HepG2 (cell line): ENCODE results near the gene KRT6C. TPM values are rescaled to one million over a fixed set of nuclear protein-coding genes. Genes with fewer than 3 reads are reported as not detected.

Experiments used
- ATAC-seq: fragments of 200-7000 bp; cut with Tn5 transposase; 3 replicates; pipeline ENCODE4 v1.9.1; 2020; ENCODE audit warnings: mild to moderate bottlenecking, moderate library complexity
- BruUV-seq: library from RNA; stranded (reverse); fragments of 400-500 nt; replicated peaks from 2 replicates; lab custom pipeline; 2021; lab: Mats Ljungman, UMichigan
- CTCF ChIA-PET: fragments of 300-600 bp; formaldehyde crosslinking; extraction: SDS; loops from one replicate; lab custom pipeline; 2021; ENCODE audit warnings: low total read pairs, inconsistent platforms, low intra/inter-chr PET ratio; lab: Yijun Ruan, JAX
- POLR2A ChIA-PET: fragments of 350-600 bp; sonication (Branson Sonifier 250); formaldehyde crosslinking; loops from one replicate; lab custom pipeline; 2020; ENCODE audit warnings: antibody characterized with exemption, inconsistent platforms; lab: Yijun Ruan, JAX
- DNase-seq: peaks from one replicate; pipeline ENCODE4 v3.0.0-alpha.2; 2015; ENCODE audit warnings: low spot score
- FAIRE-seq: peaks from 3 replicates; lab custom pipeline; 2011; peaks lifted over from hg19 to GRCh38; lab: Jason Lieb, UNC
- H2AFZ ChIP-seq: one replicate; pipeline ENCODE4 v1.6.1; 2011; ENCODE audit warnings: low read length, inconsistent platforms
- H3K27ac ChIP-seq: fragments of 300-600 bp; 3 replicates; pipeline ENCODE4 v1.8.0; 2011; ENCODE audit warnings: mixed run types, mild to moderate bottlenecking, mixed read lengths, low read length, inconsistent platforms; ENCODE audit not compliant: insufficient read depth; ENCODE audit errors: extremely low read length
- H3K27me3 ChIP-seq, 2 experiments: fragments of 200-600 bp in 1 of 2; 2 replicates in 1 of 2; 3 replicates in 1 of 2; pipeline versions ENCODE4 v1.6.0 to v1.8.0; 2011; ENCODE audit warnings: low read length in 2 of 2, mild to moderate bottlenecking in 2 of 2, moderate library complexity in 2 of 2, inconsistent platforms in 1 of 2; ENCODE audit not compliant: insufficient read depth in 2 of 2, control insufficient read depth in 1 of 2
- H3K36me3 ChIP-seq, 2 experiments: fragments of 200-600 bp in 1 of 2; replicated peaks in 1 of 2; 2 replicates in 1 of 2; 3 replicates in 1 of 2; pipeline versions ENCODE4 v1.5.1 to v1.8.0; 2011; ENCODE audit warnings: low read length in 2 of 2, inconsistent platforms in 1 of 2; ENCODE audit not compliant: insufficient read depth in 2 of 2, control insufficient read depth in 1 of 2
- H3K4me1 ChIP-seq: 2 replicates; pipeline ENCODE4 v1.5.1; 2012; ENCODE audit warnings: low read length, inconsistent platforms; ENCODE audit not compliant: insufficient read depth
- H3K4me2 ChIP-seq: 2 replicates; pipeline ENCODE4 v1.6.0; 2011; ENCODE audit warnings: low read depth, low read length, inconsistent platforms
- H3K4me3 ChIP-seq, 3 experiments: fragments of 200-600 bp in 1 of 3; sonication (generic), shearing (Covaris generic) in 1 of 3; replicated peaks in 1 of 3; 2 replicates each; pipeline ENCODE4 v1.5.1; 2011 to 2016; ENCODE audit warnings: low read length in 3 of 3, inconsistent platforms in 2 of 3, low read depth in 2 of 3, mild to moderate bottlenecking in 2 of 3, control low read depth in 1 of 3, mixed read lengths in 1 of 3; ENCODE audit not compliant: insufficient read depth in 1 of 3
- H3K79me2 ChIP-seq: one replicate; pipeline ENCODE4 v1.6.1; 2011; ENCODE audit warnings: low read length, inconsistent platforms; ENCODE audit not compliant: insufficient read depth
- H3K9ac ChIP-seq: 2 replicates; pipeline ENCODE4 v1.6.0; 2011; ENCODE audit warnings: mild to moderate bottlenecking, low read depth, low read length, inconsistent platforms; ENCODE audit not compliant: insufficient read depth
- H3K9me3 ChIP-seq: 2 replicates; pipeline ENCODE4 v1.5.1; 2012; ENCODE audit warnings: mild to moderate bottlenecking, low read length
- H4K20me1 ChIP-seq: 2 replicates; pipeline ENCODE4 v1.6.0; 2011; ENCODE audit warnings: inconsistent platforms, mild to moderate bottlenecking, low read length, moderate library complexity; ENCODE audit not compliant: insufficient read depth
- AFF4 ChIP-seq: sonication (generic); formaldehyde crosslinking; IDR thresholded peaks from 2 replicates; pipeline ENCODE4 v1.4.0; 2020; ENCODE audit warnings: missing genetic modification reagents
- FIP1L1 ChIP-seq: fragments of 200-400 bp; formaldehyde crosslinking; IDR thresholded peaks from 2 replicates; pipeline ENCODE4 v1.6.1; 2018; ENCODE audit warnings: low read depth, mild to moderate bottlenecking, low read length, moderate library complexity, borderline replicate concordance; ENCODE audit not compliant: insufficient read depth
- NR2F6 ChIP-seq, 2 experiments: IDR thresholded peaks; 2 replicates each; pipeline ENCODE4 v1.6.1; 2016; ENCODE audit warnings: antibody characterized with exemption in 1 of 2, mild to moderate bottlenecking in 1 of 2
- RARA ChIP-seq: IDR thresholded peaks from 2 replicates; pipeline ENCODE4 v1.6.1; 2016; ENCODE audit warnings: missing genetic modification reagents, missing compliant biosample characterization
- ZNF10 ChIP-seq: sonication (generic); formaldehyde crosslinking; IDR thresholded peaks from 2 replicates; pipeline ENCODE4 v1.4.0; 2020; ENCODE audit warnings: mild to moderate bottlenecking, low read depth, missing genetic modification reagents, borderline replicate concordance
- ZNF124 ChIP-seq: sonication (generic); formaldehyde crosslinking; IDR thresholded peaks from 2 replicates; pipeline ENCODE4 v1.4.0; 2020; ENCODE audit warnings: missing genetic modification reagents
- ZNF609 ChIP-seq: sonication (generic); formaldehyde crosslinking; IDR thresholded peaks from 2 replicates; pipeline ENCODE4 v1.4.0; 2020; ENCODE audit warnings: mild to moderate bottlenecking, missing genetic modification reagents, borderline replicate concordance
- ZNF660 ChIP-seq: sonication (generic); formaldehyde crosslinking; IDR thresholded peaks from 2 replicates; pipeline ENCODE4 v1.5.1; 2020; ENCODE audit warnings: mild to moderate bottlenecking, low read depth, missing genetic modification reagents, borderline replicate concordance
- ZNF746 ChIP-seq: sonication (generic); formaldehyde crosslinking; IDR thresholded peaks from 2 replicates; pipeline ENCODE4 v1.8.0; 2022; ENCODE audit warnings: mild to moderate bottlenecking, missing genetic modification reagents
- ZSCAN20 ChIP-seq: sonication (generic); formaldehyde crosslinking; IDR thresholded peaks from 2 replicates; pipeline ENCODE4 v1.4.0; 2020; ENCODE audit warnings: missing genetic modification reagents, mild to moderate bottlenecking, borderline replicate concordance
- WGBS: methylation state at CpG from one replicate; pipeline ENCODE4 v1.1.6; 2017; ENCODE audit warnings: low lambda C conversion rate; 5-methylcytosine and 5-hydroxymethylcytosine counted together
- in situ Hi-C: cut with HindIII; loops from 2 replicates; pipeline ENCODE4 v1.10.0; 2017; ENCODE audit warnings: low pct_unique_long_range_greater_than_20kb; ENCODE audit not compliant: extremely low pct_ligation_motif_present
- intact Hi-C: fragments of 100-400 bp; cut with micrococcal nuclease; formaldehyde crosslinking; loops from one replicate; pipeline ENCODE4 v1.10.0; 2022; ENCODE audit not compliant: unreplicated experiment
- polyA plus RNA-seq, 8 experiments: library from polyadenylated mRNA; depleted of rRNA in 3 of 8; stranded (reverse) in 7 of 8; unstranded in 1 of 8; fragments of >200 nt; fragmentation: Illumina TruSeq in 4 of 8; extraction: Trizol in 4 of 8; gene quantifications; 2 replicates each; pipeline versions ENCODE4 v1.2.1 to v1.2.3, GENCODE V29; 2011 to 2016; ENCODE audit warnings: low read depth in 4 of 8, missing spikeins in 1 of 8, mixed read lengths in 1 of 8; ENCODE audit not compliant: insufficient read depth in 1 of 8
- total RNA-seq, 5 experiments: library from RNA; depleted of rRNA; stranded (reverse); fragments of >200 nt; fragmentation: Illumina TruSeq; extraction: Trizol; gene quantifications; 2 replicates each; pipeline ENCODE4 v1.2.3, GENCODE V29; 2016; ENCODE audit warnings: low read depth in 1 of 5
- TF ChIP-seq, protein P1 (sequence below): sonication (generic); formaldehyde crosslinking; IDR thresholded peaks from 2 replicates; pipeline ENCODE4 v1.8.1; 2023; ENCODE audit warnings: mild to moderate bottlenecking, moderate library complexity, missing genetic modification reagents

Gene KRT6C
- total and polyA plus RNA-seq, 2 of the 13 experiments (the other 11 are each of a cell fraction or from before 2014, with no cell fraction given) = 0.03 TPM; not detected in 1

DNA sequence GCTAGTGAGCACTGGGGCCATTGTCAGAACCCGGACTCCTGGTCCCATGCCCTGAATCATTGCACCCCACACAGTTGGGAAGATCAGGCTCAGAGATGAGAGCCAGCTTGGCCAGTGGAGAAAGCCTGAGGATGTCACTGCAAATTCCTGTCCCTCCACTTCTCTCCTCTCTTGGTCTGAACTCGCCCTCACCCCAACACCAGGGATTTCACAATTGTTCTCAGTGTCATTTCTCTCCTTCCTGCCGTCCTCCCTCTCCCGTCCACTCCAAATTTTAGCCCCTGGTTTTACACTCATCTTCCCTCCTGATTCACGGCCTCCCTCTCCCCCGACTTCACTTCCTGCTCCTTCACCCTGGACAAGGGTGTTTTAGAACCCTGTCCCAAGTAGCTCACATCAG, 50.6 kb downstream of the KRT6C start:
- ATAC-seq (no peak), DNase-seq (no peak), FAIRE-seq (no peak)
- no peaks in the 10 kb centered on the region for H3K9me3 ChIP-seq
- no peaks in the 10 kb centered on the region for H3K36me3 ChIP-seq
- intact Hi-C loops = no loop called here
- no peak overlapping the region for H3K27ac ChIP-seq
- H3K27me3 ChIP-seq = peaks cover 1 to 26% of the 10 kb centered on the region in 2 experiments; a peak in 2 of 5 replicates
- TF ChIP-seq ZNF660 (CRISPR knock-in tag) (no peak), AFF4 (no peak), ZNF10 (CRISPR knock-in tag) (no peak), ZNF746 (CRISPR knock-in tag) (no peak), ZSCAN20 (CRISPR knock-in tag) (no peak), RARA (no peak), FIP1L1 (no peak), ZNF124 (CRISPR knock-in tag) (no peak), ZNF609 (no peak), NR2F6 (IDR thresholded peaks at IDR 0.05) (no peak), NR2F6 (CRISPR knock-in tag; IDR thresholded peaks at IDR 0.05) (no peak)
- TF ChIP-seq, protein P1, sequence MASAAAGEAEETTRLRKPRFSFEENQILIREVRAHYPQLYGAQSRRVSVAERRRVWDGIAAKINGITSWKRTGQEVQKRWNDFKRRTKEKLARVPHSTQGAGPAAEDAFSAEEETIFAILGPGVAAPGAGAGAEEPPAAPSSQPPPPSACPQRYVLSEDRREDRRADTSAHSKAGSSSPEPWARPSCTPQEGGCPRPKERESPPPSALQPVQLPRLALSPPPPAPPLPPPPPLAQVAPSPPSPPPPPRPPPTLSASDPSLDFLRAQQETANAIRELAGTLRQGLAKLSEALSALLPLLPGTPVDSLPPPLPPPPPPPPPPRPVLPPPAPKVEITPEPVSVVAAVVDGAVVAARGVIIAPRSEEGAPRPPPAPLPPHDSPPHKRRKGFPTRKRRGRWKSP (CRISPR knock-in tag) = no peak
- H3K79me2 ChIP-seq = no peaks in the 10 kb centered on the region
- no peak overlapping the region for H3K4me2 ChIP-seq
- in situ Hi-C loops = no loop called here
- POLR2A ChIA-PET = no interaction called here
- no peak overlapping the region for H3K9ac ChIP-seq
- no TSS peak for BruUV-seq
- CTCF ChIA-PET = no interaction called here
- H3K4me1 ChIP-seq = no peaks in the 10 kb centered on the region
- H4K20me1 ChIP-seq = no peaks in the 10 kb centered on the region
- H3K4me3 ChIP-seq = no peak overlapping the region
- H2AFZ ChIP-seq = no peak overlapping the region
- 19% methylated on average over 5 of the region's 6 CpGs for WGBS
